ENCODE data around the gene RNF103. TPM values are rescaled to one million over a fixed set of nuclear protein-coding genes. Genes with fewer than 3 reads are reported as not detected.

RNF103 gene
- total RNA-seq, 1 experiment from 2014 or later, result 10.1 TPM

DNA sequence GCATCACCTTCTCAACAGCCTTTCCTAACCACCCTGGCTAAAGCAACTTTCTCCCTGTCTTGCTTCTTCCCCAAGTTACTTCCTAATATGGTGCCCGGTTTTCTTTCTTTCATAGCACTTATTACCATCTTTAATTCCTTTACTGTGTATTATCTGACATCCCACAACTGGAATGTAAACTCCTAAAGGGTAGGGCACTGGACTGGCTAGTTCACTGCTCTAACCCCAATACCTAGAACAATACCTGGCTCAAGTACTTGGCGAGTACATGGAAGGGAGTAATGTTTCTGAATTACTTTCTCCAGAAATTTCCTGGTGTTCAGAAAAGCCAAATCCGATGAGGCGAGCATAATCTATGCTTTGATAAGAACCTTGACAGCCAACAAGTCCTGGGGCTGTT lies 22.7 kb upstream of the RNF103 start:
- no TSS peak for BruUV-seq (replicated peaks)
- Histone ChIP-seq H3K36me3 (ENCODE audit: insufficient read depth, low read length, poor library complexity, severe bottlenecking) (no peaks in the 10 kb centered on the region), H3K9me3 (ENCODE audit: low read depth, low read length, poor library complexity, severe bottlenecking) (no peaks in the 10 kb centered on the region), H3K4me1 (ENCODE audit: insufficient read depth, low read length, poor library complexity, severe bottlenecking) (no peaks in the 10 kb centered on the region), H3K27ac (ENCODE audit: low read depth, low read length, poor library complexity, severe bottlenecking) (no peak overlapping the region), H3K4me3 (ENCODE audit: low read depth, low read length, poor library complexity, severe bottlenecking) (no peak overlapping the region), H3K27me3 (replicated peaks; ENCODE audit: insufficient read depth, low read depth, low read length, poor library complexity) (no peaks in the 10 kb centered on the region)
- ChIA-PET POLR2A (ENCODE audit: low non-redundant PET) (no interaction called here), CTCF (no interaction called here)
- TF ChIP-seq, protein P1, sequence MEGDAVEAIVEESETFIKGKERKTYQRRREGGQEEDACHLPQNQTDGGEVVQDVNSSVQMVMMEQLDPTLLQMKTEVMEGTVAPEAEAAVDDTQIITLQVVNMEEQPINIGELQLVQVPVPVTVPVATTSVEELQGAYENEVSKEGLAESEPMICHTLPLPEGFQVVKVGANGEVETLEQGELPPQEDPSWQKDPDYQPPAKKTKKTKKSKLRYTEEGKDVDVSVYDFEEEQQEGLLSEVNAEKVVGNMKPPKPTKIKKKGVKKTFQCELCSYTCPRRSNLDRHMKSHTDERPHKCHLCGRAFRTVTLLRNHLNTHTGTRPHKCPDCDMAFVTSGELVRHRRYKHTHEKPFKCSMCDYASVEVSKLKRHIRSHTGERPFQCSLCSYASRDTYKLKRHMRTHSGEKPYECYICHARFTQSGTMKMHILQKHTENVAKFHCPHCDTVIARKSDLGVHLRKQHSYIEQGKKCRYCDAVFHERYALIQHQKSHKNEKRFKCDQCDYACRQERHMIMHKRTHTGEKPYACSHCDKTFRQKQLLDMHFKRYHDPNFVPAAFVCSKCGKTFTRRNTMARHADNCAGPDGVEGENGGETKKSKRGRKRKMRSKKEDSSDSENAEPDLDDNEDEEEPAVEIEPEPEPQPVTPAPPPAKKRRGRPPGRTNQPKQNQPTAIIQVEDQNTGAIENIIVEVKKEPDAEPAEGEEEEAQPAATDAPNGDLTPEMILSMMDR (conservative IDR thresholded peaks at IDR 0.05; ENCODE audit: low read depth, low read length), result no peak
- no peak for TF ChIP-seq EZH2 (IDR thresholded peaks at IDR 0.05; ENCODE audit: borderline replicate concordance, low read depth, low read length, poor library complexity, severe bottlenecking)
- no peak for DNase-seq (ENCODE audit: low spot score)
- intact Hi-C loops (cut with micrococcal nuclease; ENCODE audit: unreplicated experiment), result no loop called here

DNA sequence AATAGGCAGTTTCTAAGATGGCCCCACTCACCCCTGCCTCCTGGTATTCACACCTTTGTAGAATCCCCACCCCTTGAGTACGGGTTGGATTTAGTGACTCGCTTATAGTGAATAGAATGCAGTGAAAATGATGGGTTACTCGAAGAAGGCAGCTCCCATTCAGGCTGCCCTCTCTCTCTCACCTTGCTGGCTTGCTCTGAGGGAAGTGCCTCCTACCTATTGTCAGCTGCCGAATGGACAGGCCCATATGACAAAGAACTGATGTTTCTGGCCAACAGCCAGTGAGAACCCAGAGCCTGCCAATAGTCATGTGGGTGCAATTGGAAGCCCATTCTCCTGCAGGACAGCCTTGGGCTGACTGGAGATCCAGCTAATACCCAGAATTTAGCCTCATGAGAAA lies 22.1 kb upstream of the RNF103 start:
- no TSS peak for BruUV-seq (replicated peaks)
- intact Hi-C loops (cut with micrococcal nuclease; ENCODE audit: unreplicated experiment), result no loop called here
- H3K9me3 ChIP-seq (ENCODE audit: low read depth, low read length, poor library complexity, severe bottlenecking), result no peaks in the 10 kb centered on the region
- no peaks in the 10 kb centered on the region for H3K36me3 ChIP-seq (ENCODE audit: insufficient read depth, low read length, poor library complexity, severe bottlenecking)
- POLR2A ChIA-PET (ENCODE audit: low non-redundant PET), result no interaction called here
- H3K27ac ChIP-seq (ENCODE audit: low read depth, low read length, poor library complexity, severe bottlenecking), result no peak overlapping the region
- H3K4me3 ChIP-seq (ENCODE audit: low read depth, low read length, poor library complexity, severe bottlenecking), result no peak overlapping the region
- no peaks in the 10 kb centered on the region for H3K27me3 ChIP-seq (replicated peaks; ENCODE audit: insufficient read depth, low read depth, low read length, poor library complexity)
- TF ChIP-seq, protein P1 (conservative IDR thresholded peaks at IDR 0.05; ENCODE audit: low read depth, low read length), result no peak
- TF ChIP-seq EZH2 (IDR thresholded peaks at IDR 0.05; ENCODE audit: borderline replicate concordance, low read depth, low read length, poor library complexity, severe bottlenecking), result no peak
- no peaks in the 10 kb centered on the region for H3K4me1 ChIP-seq (ENCODE audit: insufficient read depth, low read length, poor library complexity, severe bottlenecking)
- DNase-seq (ENCODE audit: low spot score), result no peak
- CTCF ChIA-PET, result no interaction called here

DNA sequence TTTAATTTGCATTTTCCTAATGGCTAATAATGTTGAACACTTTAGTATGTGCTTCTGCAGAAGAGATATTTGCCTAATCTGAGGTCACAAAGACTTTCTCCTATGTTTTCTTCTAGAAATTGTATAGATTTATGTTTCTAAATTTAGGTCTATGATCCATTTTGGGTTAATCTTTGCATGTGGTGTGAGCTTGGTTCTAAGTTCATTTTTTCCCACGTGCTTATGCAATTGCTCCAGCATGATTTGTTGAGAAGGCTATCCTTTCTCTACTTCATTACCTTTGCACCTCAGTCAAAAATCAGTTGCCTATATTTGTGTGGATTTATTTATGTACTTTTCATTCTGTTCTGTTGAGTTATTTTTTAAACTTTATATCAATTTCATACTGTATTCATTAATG lies 15.0 kb upstream of the RNF103 start:
- DNase-seq (ENCODE audit: low spot score), result no peak
- TF ChIP-seq, protein P1 (conservative IDR thresholded peaks at IDR 0.05; ENCODE audit: low read depth, low read length), result no peak
- BruUV-seq (replicated peaks), result no TSS peak
- Histone ChIP-seq H3K36me3 (ENCODE audit: insufficient read depth, low read length, poor library complexity, severe bottlenecking) (no peaks in the 10 kb centered on the region), H3K27ac (ENCODE audit: low read depth, low read length, poor library complexity, severe bottlenecking) (no peak overlapping the region), H3K4me1 (ENCODE audit: insufficient read depth, low read length, poor library complexity, severe bottlenecking) (no peaks in the 10 kb centered on the region), H3K4me3 (ENCODE audit: low read depth, low read length, poor library complexity, severe bottlenecking) (no peak overlapping the region), H3K9me3 (ENCODE audit: low read depth, low read length, poor library complexity, severe bottlenecking) (peaks cover 15% of the 10 kb centered on the region), H3K27me3 (replicated peaks; ENCODE audit: insufficient read depth, low read depth, low read length, poor library complexity) (no peaks in the 10 kb centered on the region)
- intact Hi-C loops (cut with micrococcal nuclease; ENCODE audit: unreplicated experiment), result no loop called here
- POLR2A ChIA-PET (ENCODE audit: low non-redundant PET), result no interaction called here
- CTCF ChIA-PET, result no interaction called here

Data from A673 (cell line).